ENCODE results near the gene SPATA6.
A peak's percentile ranks its signal among the peaks of the same experiment; 100 is the strongest.
"Not testable (repeated sequence)": the region's sequence is repeated elsewhere in the genome, so short reads cannot be mapped to it uniquely, and the experiment has no call there.

The SPATA6 gene

GRCh38 chr1:48338257-48338656, 133.7 kb downstream of the SPATA6 start:
- DNase-seq: peak; percentile 59

GRCh38 chr1:48333316-48333715, 138.7 kb downstream of the SPATA6 start:
- DNase-seq: no peak

GRCh38 chr1:48332115-48332514, 139.9 kb downstream of the SPATA6 start:
- no peak for DNase-seq

- DNase-seq: no peak
Observed at GRCh38 chr1:48329905-48330304, 142.1 kb downstream of the SPATA6 start.

GRCh38 chr1:48329486-48329885, 142.5 kb downstream of the SPATA6 start:
- no peak for DNase-seq

- not testable (repeated sequence) for DNase-seq
Observed at GRCh38 chr1:48311829-48312228, 160.2 kb downstream of the SPATA6 start.

- DNase-seq: no peak
Observed at GRCh38 chr1:48309564-48310082, 162.4 kb downstream of the SPATA6 start.

GRCh38 chr1:48302652-48303051, 169.4 kb downstream of the SPATA6 start:
- DNase-seq: no peak

GRCh38 chr1:48294656-48295055, 177.3 kb downstream of the SPATA6 start:
- no peak for DNase-seq

GRCh38 chr1:48294094-48294493, 177.9 kb downstream of the SPATA6 start:
- not testable (repeated sequence) for DNase-seq

- DNase-seq: no peak
Observed at GRCh38 chr1:48292706-48293105, 179.3 kb downstream of the SPATA6 start.

GRCh38 chr1:48291421-48291820, 180.6 kb downstream of the SPATA6 start:
- no peak for DNase-seq

GRCh38 chr1:48285525-48285924, 186.5 kb downstream of the SPATA6 start:
- DNase-seq: peak; percentile 73

GRCh38 chr1:48284696-48285420, 187.1 kb downstream of the SPATA6 start:
- peak; percentile 60 for DNase-seq

GRCh38 chr1:48282329-48282728, 189.7 kb downstream of the SPATA6 start:
- not testable (repeated sequence) for DNase-seq

- not testable (repeated sequence) for DNase-seq
Observed at GRCh38 chr1:48277437-48277836, 194.6 kb downstream of the SPATA6 start.

GRCh38 chr1:48266576-48266975, 205.4 kb downstream of the SPATA6 start:
- no peak for DNase-seq

- DNase-seq: no peak
Observed at GRCh38 chr1:48263041-48263440, 209.0 kb downstream of the SPATA6 start.

- no peak for DNase-seq
Observed at GRCh38 chr1:48261881-48262400, 210.1 kb downstream of the SPATA6 start.

- no peak for DNase-seq
Observed at GRCh38 chr1:48258106-48258505, 213.9 kb downstream of the SPATA6 start.

- DNase-seq: no peak
Observed at GRCh38 chr1:48254254-48254653, 217.8 kb downstream of the SPATA6 start.

GRCh38 chr1:48251821-48252220, 220.2 kb downstream of the SPATA6 start:
- DNase-seq: no peak

GRCh38 chr1:48251323-48251722, 220.7 kb downstream of the SPATA6 start:
- no peak for DNase-seq

- peak; percentile 15 for DNase-seq
Observed at GRCh38 chr1:48250572-48250971, 221.4 kb downstream of the SPATA6 start.

- peak; percentile 52 for DNase-seq
Observed at GRCh38 chr1:48249868-48250267, 222.1 kb downstream of the SPATA6 start.

Data from DMS153 (cell line).